ENCODE data around the gene CFAP107. TPM values are rescaled to one million over a fixed set of nuclear protein-coding genes. Genes with fewer than 3 reads are reported as not detected.

Gene CFAP107
- total RNA-seq, 1 donor from 2014 or later, result not detected

- peaks cover 36% of the 10 kb centered on the region for H3K27me3 Mint-ChIP-seq (ENCODE audit: low read depth, unreplicated experiment)
- H3K27me3 ChIP-seq (ENCODE audit: insufficient read depth, low read length), result no peaks in the 10 kb centered on the region
Measured at GRCh38 chr1:12756273-12756672, 10.3 kb downstream of the CFAP107 start.

GRCh38 chr1:12756768-12757413 is 10.9 kb downstream of the CFAP107 start:
- no peaks in the 10 kb centered on the region for H3K4me1 ChIP-seq (ENCODE audit: insufficient read depth, low read length)
- Mint-ChIP-seq H3K27me3 (ENCODE audit: low read depth, unreplicated experiment) (peaks cover 36% of the 10 kb centered on the region), H3K4me1 (ENCODE audit: low read depth, unreplicated experiment) (no peaks in the 10 kb centered on the region), H3K27ac (ENCODE audit: unreplicated experiment) (no peak overlapping the region), H3K36me3 (ENCODE audit: low read depth, unreplicated experiment) (no peaks in the 10 kb centered on the region), H3K9me3 (ENCODE audit: unreplicated experiment) (no peaks in the 10 kb centered on the region), H3K4me3 (ENCODE audit: unreplicated experiment) (no peak overlapping the region)
- H4K20me1 ChIP-seq (ENCODE audit: insufficient read depth, low read length), result no peaks in the 10 kb centered on the region
- no peak overlapping the region for H3K4me3 ChIP-seq (ENCODE audit: insufficient read depth, low read depth, low read length)
- no peak for FAIRE-seq
- H3K27me3 ChIP-seq (ENCODE audit: insufficient read depth, low read length), result no peaks in the 10 kb centered on the region
- no peak overlapping the region for H2AFZ ChIP-seq (ENCODE audit: low read depth, low read length)
- no peak overlapping the region for H3K4me2 ChIP-seq (ENCODE audit: low read length)
- H3K27ac ChIP-seq (ENCODE audit: low read depth, low read length), result no peak overlapping the region
- H3K36me3 ChIP-seq (ENCODE audit: insufficient read depth, low read length), result no peaks in the 10 kb centered on the region
- H3K79me2 ChIP-seq (ENCODE audit: insufficient read depth, low read length), result no peaks in the 10 kb centered on the region
- peaks cover 3% of the 10 kb centered on the region for H3K9me3 ChIP-seq (ENCODE audit: insufficient read depth, low read depth, low read length)
- no peak overlapping the region for H3K9ac ChIP-seq (ENCODE audit: low read length)
- TF ChIP-seq EZH2 (IDR thresholded peaks at IDR 0.05; ENCODE audit: insufficient read depth, low read length), result no peak
- no peak for TF ChIP-seq CTCF (IDR thresholded peaks at IDR 0.05; ENCODE audit: insufficient read depth, low read depth, low read length)
- DNase-seq (ENCODE audit: low read depth), result no peak

More at GRCh38 chr1:12756273-12756672, 10.3 kb downstream of the CFAP107 start:
- FAIRE-seq, result no peak
- Mint-ChIP-seq H3K27ac (ENCODE audit: unreplicated experiment) (no peak overlapping the region), H3K36me3 (ENCODE audit: low read depth, unreplicated experiment) (no peaks in the 10 kb centered on the region), H3K4me1 (ENCODE audit: low read depth, unreplicated experiment) (no peaks in the 10 kb centered on the region), H3K9me3 (ENCODE audit: unreplicated experiment) (no peaks in the 10 kb centered on the region), H3K4me3 (ENCODE audit: unreplicated experiment) (no peak overlapping the region)
- Histone ChIP-seq H3K9ac (ENCODE audit: low read length) (no peak overlapping the region), H3K36me3 (ENCODE audit: insufficient read depth, low read length) (no peaks in the 10 kb centered on the region), H2AFZ (ENCODE audit: low read depth, low read length) (no peak overlapping the region), H3K4me2 (ENCODE audit: low read length) (no peak overlapping the region), H3K9me3 (ENCODE audit: insufficient read depth, low read depth, low read length) (peaks cover 3% of the 10 kb centered on the region), H3K4me3 (ENCODE audit: insufficient read depth, low read depth, low read length) (no peak overlapping the region), H3K4me1 (ENCODE audit: insufficient read depth, low read length) (no peaks in the 10 kb centered on the region), H3K27ac (ENCODE audit: low read depth, low read length) (no peak overlapping the region), H4K20me1 (ENCODE audit: insufficient read depth, low read length) (no peaks in the 10 kb centered on the region), H3K79me2 (ENCODE audit: insufficient read depth, low read length) (no peaks in the 10 kb centered on the region)
- DNase-seq (ENCODE audit: low read depth), result no peak
- TF ChIP-seq CTCF (IDR thresholded peaks at IDR 0.05; ENCODE audit: insufficient read depth, low read depth, low read length) (no peak), EZH2 (IDR thresholded peaks at IDR 0.05; ENCODE audit: insufficient read depth, low read length) (no peak)

GRCh38 chr1:12757836-12758235 is 11.8 kb downstream of the CFAP107 start:
- no peak overlapping the region for H3K4me2 ChIP-seq (ENCODE audit: low read length)
- H3K36me3 ChIP-seq (ENCODE audit: insufficient read depth, low read length), result no peaks in the 10 kb centered on the region
- Mint-ChIP-seq H3K36me3 (ENCODE audit: low read depth, unreplicated experiment) (no peaks in the 10 kb centered on the region), H3K9me3 (ENCODE audit: unreplicated experiment) (no peaks in the 10 kb centered on the region), H3K4me3 (ENCODE audit: unreplicated experiment) (no peak overlapping the region), H3K4me1 (ENCODE audit: low read depth, unreplicated experiment) (no peaks in the 10 kb centered on the region), H3K27ac (ENCODE audit: unreplicated experiment) (no peak overlapping the region), H3K27me3 (ENCODE audit: low read depth, unreplicated experiment) (peaks cover 40% of the 10 kb centered on the region)
- DNase-seq (ENCODE audit: low read depth) (no peak), FAIRE-seq (no peak)
- H3K9ac ChIP-seq (ENCODE audit: low read length), result no peak overlapping the region
- no peak overlapping the region for H2AFZ ChIP-seq (ENCODE audit: low read depth, low read length)
- no peaks in the 10 kb centered on the region for H3K79me2 ChIP-seq (ENCODE audit: insufficient read depth, low read length)
- TF ChIP-seq EZH2 (IDR thresholded peaks at IDR 0.05; ENCODE audit: insufficient read depth, low read length), result no peak
- H3K9me3 ChIP-seq (ENCODE audit: insufficient read depth, low read depth, low read length), result peaks cover 3% of the 10 kb centered on the region
- no peaks in the 10 kb centered on the region for H4K20me1 ChIP-seq (ENCODE audit: insufficient read depth, low read length)
- H3K4me1 ChIP-seq (ENCODE audit: insufficient read depth, low read length), result no peaks in the 10 kb centered on the region
- H3K27ac ChIP-seq (ENCODE audit: low read depth, low read length), result no peak overlapping the region
- H3K4me3 ChIP-seq (ENCODE audit: insufficient read depth, low read depth, low read length), result no peak overlapping the region
- no peaks in the 10 kb centered on the region for H3K27me3 ChIP-seq (ENCODE audit: insufficient read depth, low read length)

Measured in astrocyte (in vitro differentiated cells and primary cell).